Ovary (tissue), 3 donors: ENCODE measurements around the gene SLC13A4.

Source experiments
- EP300 ChIP-seq: sonication (generic); formaldehyde crosslinking; IDR thresholded peaks from one replicate; pipeline ENCODE4 v1.6.1; 2017; ENCODE audit warnings: antibody characterized with exemption
- POLR2A ChIP-seq: fragments of 450-650 bp; IDR thresholded peaks from one replicate; pipeline ENCODE4 v1.6.1; 2017; ENCODE audit warnings: antibody characterized with exemption, mild to moderate bottlenecking, moderate library complexity
- TF ChIP-seq, protein P1 (sequence below), 3 donors: fragments of 450-650 bp in 2 of 3; fragments of 200-600 bp in 1 of 3; IDR thresholded peaks; one replicate each; pipeline versions ENCODE4 v1.5.1 to v1.8.0; 2016 to 2022; ENCODE audit warnings: antibody characterized with exemption in 3 of 3, mild to moderate bottlenecking in 1 of 3
- donor health status: DM: no; HTN: no; CAD: no.

DNA sequence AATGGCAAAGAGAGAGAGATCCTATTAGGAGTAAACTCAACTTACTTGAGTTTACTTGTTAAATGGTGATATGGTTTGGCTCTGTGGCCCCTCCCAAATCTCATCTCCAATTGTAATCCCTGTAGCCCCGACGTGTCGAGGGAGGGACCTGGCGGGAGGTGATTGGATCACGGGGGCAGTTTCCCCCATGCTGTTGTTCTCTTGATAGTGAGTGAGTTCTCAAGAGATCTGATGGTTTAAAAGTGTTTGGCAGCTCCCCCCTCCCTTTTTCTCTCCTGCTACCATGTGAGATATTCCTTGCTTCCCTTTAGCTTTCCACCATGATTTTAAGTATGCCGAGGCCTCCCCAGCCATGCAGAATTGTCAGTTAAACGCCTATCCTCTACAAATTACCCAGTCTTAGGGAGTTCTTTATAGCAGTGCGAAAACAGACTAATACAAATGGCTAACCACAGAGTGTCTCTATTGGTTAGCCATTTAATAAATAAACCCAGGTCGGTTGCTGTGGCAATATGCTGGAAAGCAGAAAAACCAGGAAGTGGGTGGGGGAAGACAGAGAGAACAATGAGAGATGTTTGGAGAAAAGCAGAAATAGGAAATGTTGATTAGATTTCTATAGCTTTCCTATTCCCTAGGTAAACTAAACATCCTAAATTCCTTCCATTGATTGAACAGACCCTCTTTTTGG, 68.7 kb downstream of the SLC13A4 start:
- TF ChIP-seq, protein P1, sequence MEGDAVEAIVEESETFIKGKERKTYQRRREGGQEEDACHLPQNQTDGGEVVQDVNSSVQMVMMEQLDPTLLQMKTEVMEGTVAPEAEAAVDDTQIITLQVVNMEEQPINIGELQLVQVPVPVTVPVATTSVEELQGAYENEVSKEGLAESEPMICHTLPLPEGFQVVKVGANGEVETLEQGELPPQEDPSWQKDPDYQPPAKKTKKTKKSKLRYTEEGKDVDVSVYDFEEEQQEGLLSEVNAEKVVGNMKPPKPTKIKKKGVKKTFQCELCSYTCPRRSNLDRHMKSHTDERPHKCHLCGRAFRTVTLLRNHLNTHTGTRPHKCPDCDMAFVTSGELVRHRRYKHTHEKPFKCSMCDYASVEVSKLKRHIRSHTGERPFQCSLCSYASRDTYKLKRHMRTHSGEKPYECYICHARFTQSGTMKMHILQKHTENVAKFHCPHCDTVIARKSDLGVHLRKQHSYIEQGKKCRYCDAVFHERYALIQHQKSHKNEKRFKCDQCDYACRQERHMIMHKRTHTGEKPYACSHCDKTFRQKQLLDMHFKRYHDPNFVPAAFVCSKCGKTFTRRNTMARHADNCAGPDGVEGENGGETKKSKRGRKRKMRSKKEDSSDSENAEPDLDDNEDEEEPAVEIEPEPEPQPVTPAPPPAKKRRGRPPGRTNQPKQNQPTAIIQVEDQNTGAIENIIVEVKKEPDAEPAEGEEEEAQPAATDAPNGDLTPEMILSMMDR (IDR thresholded peaks at IDR 0.05) = no peak
- TF ChIP-seq EP300 (no peak), POLR2A (no peak)
